Fibroblast of skin of abdomen (primary cell): ENCODE results near the gene COL6A3.

Experiments used
- DNase-seq: peaks from one replicate; pipeline ENCODE4 v3.0.0-alpha.2; 2013

The COL6A3 gene

DNA sequence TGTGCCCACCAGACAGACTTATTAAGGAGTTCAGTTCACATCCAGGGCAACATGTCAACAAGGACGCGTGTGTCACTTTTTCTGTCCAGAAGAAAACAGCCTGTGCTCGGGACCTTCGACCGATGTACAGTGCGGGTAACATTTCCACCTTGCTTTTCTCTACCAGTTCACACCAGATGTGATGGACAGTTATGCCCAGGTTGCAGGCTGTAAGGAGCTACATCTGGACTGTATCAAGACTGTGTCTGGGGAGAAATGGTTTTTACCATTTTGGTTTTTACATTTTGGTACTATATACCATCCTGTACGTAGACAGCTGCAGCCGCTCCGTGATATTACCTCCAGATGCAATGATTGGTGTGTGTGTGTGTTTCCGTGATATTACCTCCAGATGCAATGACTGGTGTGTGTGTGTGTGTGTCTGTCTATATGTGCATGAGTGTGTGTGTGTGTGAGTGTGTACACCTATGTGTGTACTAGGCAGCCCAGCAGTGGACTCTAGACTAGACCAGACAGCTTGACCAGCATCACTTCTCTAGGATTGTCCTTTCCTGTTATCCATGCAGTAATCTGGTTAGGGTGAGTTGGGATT is 118.0 kb downstream of the COL6A3 start:
- no peak for DNase-seq

DNA sequence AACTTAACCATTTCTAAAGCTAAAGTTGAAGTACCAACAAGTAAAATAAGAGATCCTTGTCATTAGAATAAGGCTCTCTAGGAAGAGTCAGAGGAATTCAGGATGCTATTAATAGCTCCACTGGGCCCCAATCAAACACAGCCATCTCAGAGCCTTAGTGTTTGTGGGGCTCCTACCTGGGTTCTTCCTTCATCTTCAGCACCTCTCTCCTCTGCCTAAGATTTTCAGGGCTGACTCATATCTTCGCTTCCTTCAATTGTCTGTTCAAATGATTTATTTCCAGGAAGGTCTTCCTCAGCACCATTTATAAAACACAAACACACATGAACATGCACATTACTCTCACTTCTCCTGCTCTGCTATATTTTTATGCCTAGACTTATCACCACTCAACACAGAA is 119.5 kb downstream of the COL6A3 start:
- no peak for DNase-seq

DNA sequence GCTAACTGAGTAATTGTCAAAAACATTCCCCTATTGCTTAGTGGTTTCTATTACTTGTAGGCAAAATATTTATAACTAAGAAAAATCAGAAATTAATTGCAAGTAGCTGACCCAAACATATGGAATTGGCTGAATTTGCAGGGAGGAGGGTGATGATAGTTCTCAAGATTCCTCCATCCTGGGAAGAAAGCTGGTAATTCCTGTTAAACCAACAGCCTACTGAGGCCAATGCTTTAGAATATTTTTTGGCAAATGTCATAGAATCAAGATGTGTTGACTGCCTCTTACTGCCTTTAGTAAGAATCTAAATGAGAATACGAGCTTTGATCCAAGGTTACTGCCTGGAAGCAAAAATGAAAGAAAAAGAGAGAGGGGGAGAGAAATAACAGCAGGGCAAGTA is 120.0 kb downstream of the COL6A3 start:
- peak; percentile 94 for DNase-seq

DNA sequence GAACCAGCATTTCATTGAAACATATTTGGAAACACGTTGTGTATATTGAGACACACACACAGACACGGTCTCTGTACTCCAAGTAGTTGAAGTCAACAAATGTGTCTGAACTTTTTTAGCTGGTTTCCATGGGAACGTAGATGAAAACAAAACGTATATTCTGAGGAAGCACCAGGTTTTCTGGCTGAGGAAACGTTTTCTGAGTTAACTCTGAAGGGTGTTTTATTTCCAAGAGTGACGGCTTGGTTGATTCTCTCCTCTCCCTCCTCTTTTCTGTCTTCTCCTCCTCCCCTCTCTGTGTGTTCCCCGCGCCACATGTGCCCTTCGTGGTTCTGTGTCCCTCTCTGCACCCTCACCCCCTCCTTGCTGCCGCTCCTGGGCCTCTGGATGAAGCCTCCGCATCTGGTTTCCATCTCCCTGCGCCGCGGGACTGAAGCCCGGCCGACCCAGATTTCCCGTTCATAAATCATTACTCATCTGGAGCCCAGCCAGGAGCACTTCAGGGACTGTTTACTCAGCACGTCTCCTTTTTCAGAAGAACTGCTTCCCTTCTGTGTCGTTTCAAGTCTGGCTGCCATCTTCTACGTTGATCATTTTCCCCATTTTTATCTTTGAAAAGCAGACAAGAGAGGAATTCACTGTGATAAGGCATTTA is 122.7 kb downstream of the COL6A3 start:
- DNase-seq, result peak; percentile 100

DNA sequence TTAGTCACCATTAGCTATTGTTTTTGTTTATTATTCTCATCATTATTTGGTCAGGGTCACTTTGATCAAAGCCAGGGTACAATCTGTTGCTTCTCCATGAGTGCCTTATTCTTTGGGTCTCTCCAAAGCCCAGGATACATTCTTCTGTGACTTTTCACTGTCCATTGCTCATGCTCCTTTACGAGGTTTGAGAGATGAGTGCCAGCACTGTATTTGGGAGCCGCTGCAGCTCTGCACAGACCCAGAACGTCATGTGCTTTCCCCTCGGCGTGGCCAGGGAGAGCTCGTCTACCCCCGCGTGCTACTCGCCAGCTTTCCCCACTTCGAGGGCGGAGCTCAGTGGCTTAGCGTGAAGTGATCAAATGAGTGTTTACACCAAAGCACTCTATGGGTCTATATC is 123.7 kb downstream of the COL6A3 start:
- DNase-seq, result peak; percentile 81

DNA sequence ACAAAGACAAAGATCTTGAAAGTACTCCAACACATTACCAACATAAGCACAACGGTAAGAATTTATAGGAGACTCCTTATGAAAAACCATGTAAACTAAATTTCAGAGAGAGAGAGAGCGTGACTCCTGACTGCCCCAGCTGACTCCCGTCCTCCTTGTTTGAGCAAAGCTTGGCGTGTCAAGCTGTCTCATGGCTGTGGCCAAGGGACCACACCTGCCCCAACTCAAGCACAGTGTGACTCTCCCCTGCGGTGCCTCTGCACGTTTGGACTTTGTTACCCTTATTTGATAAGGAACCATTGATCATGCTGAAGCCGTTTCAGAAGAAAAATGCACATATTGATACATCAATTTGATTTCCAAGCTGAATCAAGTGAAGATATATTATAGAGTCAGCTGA is 124.8 kb downstream of the COL6A3 start:
- DNase-seq, result no peak

DNA sequence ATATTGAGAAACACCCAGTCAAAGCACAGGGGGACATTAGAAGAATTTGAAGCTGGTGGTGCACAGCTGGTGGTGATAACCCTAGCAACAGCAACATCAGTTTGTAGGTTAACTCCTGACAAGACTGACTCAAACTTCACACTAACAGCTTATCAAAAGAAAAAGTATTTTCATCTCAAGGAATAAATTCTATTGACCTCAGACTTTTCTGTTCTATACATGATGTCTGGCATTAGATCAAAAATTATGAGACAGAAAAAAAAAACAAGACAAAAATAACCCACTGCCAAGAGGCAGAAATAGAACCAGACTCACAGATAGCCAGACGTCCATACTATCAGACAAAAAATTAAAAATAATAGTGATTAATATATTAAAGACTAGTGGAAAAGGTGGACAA is 126.1 kb downstream of the COL6A3 start:
- DNase-seq, result no peak

DNA sequence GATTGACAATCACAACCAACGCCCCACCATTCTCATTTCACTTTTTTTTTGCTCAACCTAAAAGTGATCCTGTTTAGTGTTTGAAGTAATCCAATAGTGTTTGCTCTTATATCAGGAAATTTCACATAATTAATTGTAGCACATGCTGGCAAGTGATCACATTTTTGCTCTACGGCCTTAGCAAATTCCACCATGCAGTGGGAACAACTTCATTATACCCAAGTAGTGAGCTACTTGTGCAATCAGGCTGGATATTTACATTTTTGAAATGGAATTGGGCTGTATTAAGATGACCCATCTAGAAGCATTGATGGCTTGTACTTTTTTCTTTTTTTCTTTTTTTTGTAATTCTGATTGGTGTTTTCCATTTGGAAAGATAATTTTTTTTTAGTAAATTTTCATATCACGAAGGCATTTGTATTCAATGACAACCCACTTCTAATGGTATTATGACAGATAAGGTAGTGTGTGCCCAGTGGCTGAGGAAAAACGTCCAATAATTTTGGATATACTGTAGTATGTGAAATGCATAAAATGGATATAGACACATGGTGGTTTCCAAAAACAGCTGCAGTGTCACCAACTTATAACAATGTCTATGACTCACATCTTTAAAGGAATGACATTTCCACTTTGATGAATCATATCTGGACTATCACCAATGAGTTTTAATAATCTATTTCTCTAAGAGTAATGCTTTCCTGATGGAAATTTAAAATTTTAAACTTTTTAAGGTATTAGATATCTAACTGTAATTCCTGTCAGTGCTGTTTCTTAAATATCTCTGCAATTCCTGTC is 130.6 kb downstream of the COL6A3 start:
- DNase-seq, result peak; percentile 77

DNA sequence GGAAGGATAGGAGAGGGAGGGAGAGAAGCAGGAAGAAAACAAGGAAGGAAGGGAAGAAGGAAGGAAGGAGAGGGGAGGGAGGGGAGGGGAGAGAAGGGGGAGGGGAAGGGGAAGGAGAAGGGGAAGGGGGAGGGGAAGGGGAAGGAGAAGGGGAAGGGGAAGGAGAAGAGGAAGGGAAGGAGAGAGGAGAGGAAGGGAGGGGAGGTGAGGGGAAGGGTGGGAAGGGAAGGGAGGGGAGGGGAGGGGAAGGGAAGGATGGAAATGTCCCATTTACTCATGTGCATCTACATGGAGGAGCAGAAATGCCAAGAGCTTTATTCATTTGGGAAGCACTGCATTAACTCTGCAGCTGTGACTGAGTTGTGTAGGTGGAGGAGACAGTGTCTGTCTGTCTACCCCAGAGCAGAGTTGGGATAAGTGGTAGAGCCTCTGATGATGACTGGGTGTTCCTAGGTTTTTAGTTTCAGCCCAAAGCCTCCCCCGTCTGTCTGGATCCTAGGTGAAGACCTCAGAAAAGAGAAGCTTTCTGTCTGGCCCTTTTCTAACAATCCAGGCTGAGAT is 131.3 kb downstream of the COL6A3 start:
- DNase-seq, result peak; percentile 91

DNA sequence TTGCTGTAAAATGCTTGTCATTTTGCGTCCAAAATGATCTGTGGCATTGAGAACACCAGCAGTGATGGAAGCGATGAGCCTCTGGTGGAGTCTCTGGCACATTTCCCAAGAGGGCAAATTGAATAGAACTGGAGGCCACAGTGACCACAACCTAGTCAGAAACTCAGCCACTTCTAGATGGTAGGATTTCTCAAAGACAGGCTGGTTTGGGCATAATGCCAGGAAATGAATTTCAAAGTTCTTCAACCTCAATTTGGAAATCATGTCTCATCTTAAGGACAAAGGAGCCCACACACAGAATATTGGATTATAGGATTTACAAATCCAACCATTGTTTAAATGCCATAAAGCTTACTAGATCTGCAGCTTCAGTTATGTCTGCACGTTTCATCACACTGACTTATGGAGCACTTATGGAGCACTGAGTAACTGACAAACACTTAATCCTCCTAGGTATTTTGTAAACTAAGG is 132.1 kb downstream of the COL6A3 start:
- peak; percentile 99 for DNase-seq

DNA sequence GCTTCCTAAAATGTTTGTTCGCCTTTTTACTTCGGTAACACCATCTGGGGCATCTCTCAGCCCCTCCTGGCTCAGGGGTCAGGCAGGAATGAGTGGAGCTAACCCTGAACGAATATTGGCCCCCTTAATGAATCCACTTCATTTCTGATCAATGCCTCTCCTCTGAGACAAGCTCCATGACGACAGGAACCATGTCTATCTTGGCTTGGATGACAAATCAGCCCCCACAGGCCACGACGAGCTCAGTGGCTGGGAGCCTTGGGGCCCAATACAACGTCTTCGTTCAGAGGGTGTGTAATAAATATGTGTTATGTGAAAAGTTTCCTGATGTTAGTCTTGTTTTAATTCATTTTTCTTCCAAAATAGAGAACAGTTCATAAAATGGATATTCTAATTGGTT is 133.0 kb downstream of the COL6A3 start:
- no peak for DNase-seq

DNA sequence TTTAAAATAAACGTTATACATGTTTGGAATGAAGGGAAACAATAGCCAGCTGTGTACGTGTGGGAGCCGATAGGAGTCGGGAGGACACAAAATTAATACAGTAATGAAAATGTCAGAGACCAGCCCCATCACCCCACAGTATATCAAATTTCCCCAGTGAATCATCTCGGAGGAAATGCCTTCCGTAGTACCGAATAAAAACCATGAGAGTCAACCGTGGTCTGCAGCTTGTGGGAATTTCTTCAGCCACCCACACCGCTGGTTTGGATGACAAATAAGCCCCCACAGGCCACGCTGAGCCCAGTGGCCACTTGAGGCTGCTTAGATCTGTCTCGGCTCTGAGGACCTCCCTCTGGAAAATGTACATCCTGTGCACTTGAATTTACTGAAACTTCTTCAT is 133.7 kb downstream of the COL6A3 start:
- DNase-seq, result peak; percentile 99

DNA sequence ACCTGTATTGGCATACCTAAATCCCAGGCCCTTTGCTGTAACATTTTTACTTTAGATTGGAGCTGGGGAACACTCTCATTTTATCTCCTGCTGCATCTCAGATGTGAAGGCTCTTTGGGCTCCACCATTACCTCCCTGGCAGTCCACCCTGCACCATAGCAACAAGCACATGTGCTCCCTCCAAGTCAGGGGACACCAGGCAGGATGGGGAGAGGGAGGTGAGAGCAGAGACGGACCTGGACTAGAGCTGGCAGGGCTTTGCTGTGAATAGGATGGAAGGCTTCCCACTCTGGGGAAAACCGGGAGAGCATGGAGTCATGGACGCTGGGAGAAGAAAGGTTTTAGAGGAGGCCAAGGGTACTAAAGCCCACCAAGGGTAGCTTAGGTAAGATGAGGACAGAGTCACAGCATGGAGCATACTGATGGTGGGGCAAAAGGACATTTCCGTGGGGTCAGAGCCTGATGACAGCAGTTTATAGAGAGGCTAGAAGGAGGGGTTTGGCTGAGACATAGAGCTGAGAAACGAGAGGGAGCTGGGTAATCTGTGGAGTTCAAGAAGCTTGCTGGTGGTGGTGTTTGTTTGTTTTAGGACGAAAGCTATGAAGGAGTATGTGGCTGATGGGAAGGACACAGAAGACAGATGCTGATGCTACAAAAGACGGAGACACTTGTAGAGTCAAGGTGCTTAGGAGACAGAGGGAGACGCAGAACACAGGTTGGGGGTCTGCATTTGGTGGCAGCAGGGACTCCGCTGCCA is 134.8 kb downstream of the COL6A3 start:
- DNase-seq, result no peak

DNA sequence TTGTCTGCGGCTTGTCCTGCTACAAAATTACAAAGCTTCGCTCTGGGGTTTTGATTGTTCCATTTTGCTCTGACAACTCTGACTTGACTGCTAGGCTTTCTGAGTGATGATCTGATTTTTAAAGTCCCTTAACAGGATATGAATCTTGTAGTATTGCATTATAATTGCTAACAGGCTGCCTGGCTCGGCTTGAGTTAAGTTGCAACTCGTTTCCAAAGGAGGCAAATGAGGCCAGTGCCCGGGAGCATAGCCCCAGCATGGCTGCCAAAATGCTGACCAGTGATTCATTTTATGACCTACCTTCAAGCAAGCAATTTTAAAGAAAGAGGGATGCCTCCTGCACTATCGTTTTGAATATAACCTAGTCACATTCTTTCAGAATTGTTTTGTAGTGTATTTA is 135.4 kb downstream of the COL6A3 start:
- DNase-seq, result peak; percentile 94

DNA sequence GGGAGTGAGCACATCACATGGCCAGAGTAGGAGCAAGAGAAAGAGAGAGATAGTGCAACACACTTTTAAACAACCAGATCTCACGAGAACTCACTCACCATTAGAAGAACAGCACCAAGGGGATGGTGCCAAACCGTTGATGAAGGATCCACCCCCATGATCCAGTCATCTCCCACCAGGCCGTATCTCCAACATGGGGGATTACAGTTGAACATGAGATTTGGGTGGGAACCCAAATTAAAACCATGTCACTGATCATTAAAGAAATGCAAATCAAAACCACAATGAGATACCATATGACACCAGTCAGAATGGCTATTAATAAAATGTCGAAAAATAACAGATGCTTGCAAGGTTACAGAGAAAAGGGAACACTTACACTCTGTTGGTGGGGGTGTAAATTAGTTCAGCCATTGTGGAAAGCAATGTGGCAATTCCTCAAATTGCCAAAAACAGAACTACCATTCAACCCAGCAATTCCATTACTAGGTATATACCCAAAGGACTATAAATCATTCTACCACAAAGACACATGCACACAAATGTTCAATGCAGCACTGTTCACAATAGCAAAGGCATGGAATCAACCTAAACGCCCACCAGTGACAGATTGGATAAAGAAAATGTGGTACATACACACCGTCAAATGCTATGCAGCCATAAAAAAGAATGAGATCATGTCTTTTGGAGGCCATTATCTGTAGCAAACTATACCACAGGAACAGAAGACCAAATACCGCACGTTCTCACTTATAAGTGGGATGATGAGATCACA is 137.1 kb downstream of the COL6A3 start:
- peak; percentile 88 for DNase-seq
